ENCODE data around the gene MALAT1. TPM values are rescaled to one million over a fixed set of nuclear protein-coding genes. Genes with fewer than 3 reads are reported as not detected.

Gene MALAT1
- total and polyA plus RNA-seq, 8 donors = 251 to 5,615 (median 2,750) TPM

GRCh38 chr11:65493367-65494176 lies 5.3 kb upstream of the MALAT1 start:
- Histone ChIP-seq H3K27ac (peak overlapping the region; percentile 61 to 88 (median 76)), H3K36me3 (no peaks in the 10 kb centered on the region), H3K9me3 (no peaks in the 10 kb centered on the region), H3K4me3 (no peak overlapping the region), H3K4me1 (peaks cover 55 to 70% (median 57%) of the 10 kb centered on the region in 3 donors), H3K27me3 (no peaks in the 10 kb centered on the region)
- no peak for TF ChIP-seq CTCF (IDR thresholded peaks at IDR 0.05)
- FAIRE-seq (no peak), ATAC-seq (peak in 3 of 4 donors; percentile 7 to 21 (median 8)), DNase-seq (peak in 5 of 6 donors; percentile 55 to 80 (median 74))
- WGBS, 2 donors = 53 to 59% methylated on average over 12 of the region's 12 CpGs
- intact Hi-C loops (cut with DNase I) = no loop called here

DNA sequence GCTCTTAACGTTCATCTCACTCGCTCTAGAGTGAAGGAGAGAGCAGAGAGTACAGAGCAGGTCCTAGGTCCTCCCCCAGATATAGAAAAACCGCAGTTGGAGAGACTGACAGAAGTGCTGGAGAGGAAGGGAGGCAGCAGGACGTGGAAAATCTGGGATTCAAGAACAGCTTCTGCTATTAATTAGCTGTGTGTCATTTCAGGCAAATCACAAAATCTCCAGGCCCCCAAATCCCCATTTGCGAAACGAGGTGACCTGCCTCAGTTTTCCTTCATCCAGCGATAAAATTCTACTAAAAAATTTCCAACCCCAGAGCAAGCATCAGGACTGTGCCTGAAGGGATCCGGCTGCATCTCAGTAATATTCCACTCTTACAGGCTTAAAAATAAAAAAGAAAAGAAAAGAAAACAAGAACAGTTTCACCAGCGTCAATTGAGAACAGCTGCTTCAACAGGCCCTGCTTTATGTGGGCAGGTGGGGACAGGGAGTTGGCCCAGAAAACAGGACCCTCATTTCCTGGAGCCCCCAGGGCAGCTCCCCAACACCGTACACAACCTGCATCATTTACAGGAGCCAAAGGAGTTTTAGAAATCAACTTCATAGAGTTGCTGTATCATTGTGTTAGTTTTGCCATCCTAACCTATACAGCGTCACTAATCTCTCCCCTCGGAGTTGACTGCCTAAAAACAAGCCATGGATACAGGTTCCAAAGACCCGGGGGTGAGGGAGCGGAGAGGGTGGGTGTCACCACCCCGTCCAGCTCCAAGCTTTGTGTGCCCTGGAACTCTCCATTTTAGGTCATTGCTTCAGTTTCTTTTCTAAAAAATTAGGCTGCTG lies 2.3 kb upstream of the MALAT1 start:
- peak overlapping the region; percentile 86 to 98 (median 96) for H3K27ac ChIP-seq
- peak overlapping the region in 2 of 4 donors; percentile 15 to 64 for H3K4me3 ChIP-seq
- no peaks in the 10 kb centered on the region for H3K27me3 ChIP-seq
- DNase-seq (peak in 2 of 6 donors; percentile 30 to 46), ATAC-seq (no peak), FAIRE-seq (no peak)
- no peak for TF ChIP-seq CTCF (IDR thresholded peaks at IDR 0.05)
- intact Hi-C loops (cut with DNase I) = no loop called here
- H3K36me3 ChIP-seq = peaks cover 0 to 2% (median 0%) of the 10 kb centered on the region in 3 donors
- WGBS, 2 donors = 43 to 44% methylated on average over 15 of the region's 15 CpGs
- H3K9me3 ChIP-seq = no peaks in the 10 kb centered on the region
- H3K4me1 ChIP-seq = peaks cover 47 to 50% (median 48%) of the 10 kb centered on the region in 3 donors

DNA sequence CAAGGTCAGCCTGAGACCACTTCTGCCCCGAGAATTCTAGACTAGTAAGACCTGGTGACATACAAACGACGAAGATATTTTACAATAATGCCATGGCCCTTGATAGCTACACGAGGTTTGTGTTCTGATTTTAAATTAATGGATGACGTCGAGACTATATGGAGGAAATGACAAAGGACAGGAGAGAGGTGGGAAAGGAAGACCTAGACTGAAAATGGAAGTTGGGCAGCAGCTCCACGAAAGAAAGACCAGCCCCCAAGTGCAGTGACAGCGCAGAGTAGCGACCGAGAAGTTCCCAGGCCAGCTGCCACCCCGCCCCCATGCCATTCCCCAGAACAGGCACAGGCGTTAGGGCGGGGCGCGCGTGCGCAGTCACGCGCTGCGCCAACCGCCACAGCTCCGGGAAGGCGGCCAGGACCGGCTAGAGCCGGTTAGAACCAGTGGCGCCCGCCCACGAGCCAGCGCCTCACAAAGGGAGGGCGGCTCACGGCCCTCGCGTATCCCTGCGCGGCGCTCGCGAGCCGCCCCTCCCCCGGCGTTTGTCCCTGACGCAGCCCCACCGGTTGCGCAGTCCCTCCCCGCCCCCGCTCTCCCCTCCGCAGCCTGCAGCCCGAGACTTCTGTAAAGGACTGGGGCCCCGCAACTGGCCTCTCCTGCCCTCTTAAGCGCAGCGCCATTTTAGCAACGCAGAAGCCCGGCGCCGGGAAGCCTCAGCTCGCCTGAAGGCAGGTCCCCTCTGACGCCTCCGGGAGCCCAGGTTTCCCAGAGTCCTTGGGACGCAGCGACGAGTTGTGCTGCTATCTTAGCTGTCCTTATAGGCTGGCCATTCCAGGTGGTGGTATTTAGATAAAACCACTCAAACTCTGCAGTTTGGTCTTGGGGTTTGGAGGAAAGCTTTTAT lies 1.5 kb upstream of the MALAT1 start:
- peak overlapping the region; percentile 46 to 81 (median 72) for H3K4me3 ChIP-seq
- peaks cover 0 to 11% (median 0%) of the 10 kb centered on the region in 3 donors for H3K36me3 ChIP-seq
- H3K4me1 ChIP-seq = peaks cover 40 to 42% (median 41%) of the 10 kb centered on the region in 3 donors
- no peaks in the 10 kb centered on the region for H3K27me3 ChIP-seq
- TF ChIP-seq CTCF (IDR thresholded peaks at IDR 0.05) = no peak
- 1% methylated on average over 43 to 61 of the region's 61 CpGs for WGBS, 2 donors
- H3K9me3 ChIP-seq = no peaks in the 10 kb centered on the region
- DNase-seq = peak; percentile 99 to 100 (median 99)
- intact Hi-C loops (cut with DNase I) = loop anchor here in 1 of 3 donors (2.0 kb wide), 1 partner anchor 75 kb away; the partner anchor contains the start of gene NEAT1
- peak; percentile 67 to 84 (median 77) for ATAC-seq
- FAIRE-seq = no peak
- H3K27ac ChIP-seq = peak overlapping the region; percentile 96 to 99 (median 98)

DNA sequence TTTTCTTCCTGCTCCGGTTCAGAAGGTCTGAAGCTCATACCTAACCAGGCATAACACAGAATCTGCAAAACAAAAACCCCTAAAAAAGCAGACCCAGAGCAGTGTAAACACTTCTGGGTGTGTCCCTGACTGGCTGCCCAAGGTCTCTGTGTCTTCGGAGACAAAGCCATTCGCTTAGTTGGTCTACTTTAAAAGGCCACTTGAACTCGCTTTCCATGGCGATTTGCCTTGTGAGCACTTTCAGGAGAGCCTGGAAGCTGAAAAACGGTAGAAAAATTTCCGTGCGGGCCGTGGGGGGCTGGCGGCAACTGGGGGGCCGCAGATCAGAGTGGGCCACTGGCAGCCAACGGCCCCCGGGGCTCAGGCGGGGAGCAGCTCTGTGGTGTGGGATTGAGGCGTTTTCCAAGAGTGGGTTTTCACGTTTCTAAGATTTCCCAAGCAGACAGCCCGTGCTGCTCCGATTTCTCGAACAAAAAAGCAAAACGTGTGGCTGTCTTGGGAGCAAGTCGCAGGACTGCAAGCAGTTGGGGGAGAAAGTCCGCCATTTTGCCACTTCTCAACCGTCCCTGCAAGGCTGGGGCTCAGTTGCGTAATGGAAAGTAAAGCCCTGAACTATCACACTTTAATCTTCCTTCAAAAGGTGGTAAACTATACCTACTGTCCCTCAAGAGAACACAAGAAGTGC lies 661 bp upstream of the MALAT1 start:
- Histone ChIP-seq H3K4me3 (peak overlapping the region; percentile 46 to 81 (median 72)), H3K27ac (peak overlapping the region; percentile 96 to 99 (median 98)), H3K4me1 (peaks cover 33 to 34% (median 33%) of the 10 kb centered on the region in 3 donors), H3K36me3 (peaks cover 0 to 19% (median 4%) of the 10 kb centered on the region in 3 donors), H3K27me3 (no peaks in the 10 kb centered on the region), H3K9me3 (no peaks in the 10 kb centered on the region)
- intact Hi-C loops (cut with DNase I) = loop anchor here in 1 of 3 donors (2.0 kb wide), 1 partner anchor 75 kb away; the partner anchor contains the start of gene NEAT1
- WGBS, 2 donors = 0 to 1% methylated on average over 24 of the region's 24 CpGs
- TF ChIP-seq CTCF (IDR thresholded peaks at IDR 0.05) = no peak
- FAIRE-seq (no peak), ATAC-seq (peak; percentile 8 to 36 (median 24)), DNase-seq (peak in 4 of 6 donors; percentile 52 to 73 (median 67))

All from pancreas (tissue), 10 donors.